NB4 (cell line): ENCODE results near the gene GNAI2.
A peak's percentile ranks its signal among the peaks of the same experiment; 100 is the strongest.

Source experiments
- DNase-seq: peaks from one replicate; pipeline ENCODE4 v3.0.0; 2010; ENCODE audit warnings: low read depth
- H3K4me3 ChIP-seq: one replicate; pipeline ENCODE4 v1.5.1; 2011; ENCODE audit warnings: mild to moderate bottlenecking, low read depth, low read length, moderate library complexity
- CTCF ChIP-seq: IDR thresholded peaks from one replicate; pipeline ENCODE4 v1.5.1; 2012; ENCODE audit warnings: low read depth, low read length
- MAX ChIP-seq: IDR thresholded peaks from 2 replicates; pipeline ENCODE4 v1.6.1; 2011; ENCODE audit warnings: low read depth, low read length
- MYC ChIP-seq: IDR thresholded peaks from 2 replicates; pipeline ENCODE4 v1.6.1; 2011; ENCODE audit warnings: low read depth, low read length
- POLR2A ChIP-seq: IDR thresholded peaks from 2 replicates; pipeline ENCODE4 v1.6.1; 2011; ENCODE audit warnings: mild to moderate bottlenecking; ENCODE audit not compliant: insufficient read length; ENCODE audit errors: extremely low read depth

The GNAI2 gene

DNA sequence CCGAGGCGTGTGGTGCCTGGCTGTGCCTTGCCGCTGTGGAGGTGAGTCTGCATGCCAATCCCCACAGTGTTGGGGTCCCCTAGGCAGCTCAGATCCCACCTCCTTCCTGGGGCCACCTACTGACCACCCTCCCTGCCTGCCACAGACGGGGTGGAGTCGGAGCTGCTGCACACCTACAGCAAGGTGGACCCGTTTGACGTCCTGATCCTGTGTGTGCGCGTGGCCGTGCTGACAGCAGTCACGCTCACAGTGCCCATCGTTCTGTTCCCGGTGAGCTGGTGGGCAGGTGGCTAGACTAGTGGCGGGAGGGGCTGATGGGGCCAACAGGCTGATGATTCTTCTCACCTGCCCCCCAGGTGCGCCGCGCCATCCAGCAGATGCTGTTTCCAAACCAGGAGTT lies 17.6 kb upstream of the GNAI2 start:
- no peak for DNase-seq
- H3K4me3 ChIP-seq, result no peak overlapping the region
- TF ChIP-seq MYC (no peak), POLR2A (no peak), CTCF (no peak), MAX (no peak)

GRCh38 chr3:50219285-50219684 lies 16.7 kb upstream of the GNAI2 start:
- H3K4me3 ChIP-seq, result no peak overlapping the region
- no peak for DNase-seq
- no peak for TF ChIP-seq CTCF
- no peak for TF ChIP-seq MAX
- no peak for TF ChIP-seq MYC

DNA sequence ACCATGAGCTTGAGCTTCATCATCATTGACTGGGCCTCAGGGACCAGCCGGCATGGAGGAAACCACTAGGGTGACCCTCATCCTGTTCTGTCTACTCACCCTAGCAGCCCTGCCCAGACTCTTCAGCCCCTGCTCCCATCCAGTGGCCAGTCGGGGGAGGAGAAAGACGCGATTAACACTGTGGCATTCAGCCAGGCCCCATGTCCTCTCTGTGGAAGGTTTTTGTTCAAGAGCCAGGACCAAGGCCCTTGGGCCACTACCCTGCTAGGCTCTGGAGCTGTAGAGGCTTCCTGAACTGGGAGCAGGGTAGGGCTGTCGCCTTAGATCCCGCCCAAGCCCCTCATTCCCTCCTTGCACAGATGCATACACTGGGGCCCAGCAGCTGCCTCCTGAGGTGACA lies 15.9 kb upstream of the GNAI2 start:
- no peak overlapping the region for H3K4me3 ChIP-seq
- no peak for DNase-seq
- TF ChIP-seq MYC, result no peak
- TF ChIP-seq POLR2A, result no peak
- TF ChIP-seq CTCF, result no peak
- no peak for TF ChIP-seq MAX

DNA sequence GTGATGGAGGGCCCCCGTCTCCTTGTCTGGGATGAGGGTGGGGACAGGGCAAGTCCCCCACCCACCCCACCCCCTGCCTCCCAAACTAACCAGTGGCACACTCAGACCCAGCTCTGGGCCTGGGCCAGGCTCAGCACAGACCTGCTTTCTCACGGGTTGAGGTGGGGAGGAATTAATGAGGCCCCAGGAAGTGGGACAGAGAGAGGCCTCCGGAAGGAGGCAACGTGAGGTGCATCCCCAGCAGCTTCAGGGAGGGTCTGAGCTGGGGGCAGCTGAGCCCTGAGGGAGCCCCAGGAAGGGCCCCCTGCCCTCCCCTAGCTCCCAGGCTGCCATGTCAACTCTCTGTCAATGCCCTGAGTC lies 15.0 kb upstream of the GNAI2 start:
- TF ChIP-seq MAX (no peak), MYC (no peak), CTCF (no peak), POLR2A (no peak)
- no peak overlapping the region for H3K4me3 ChIP-seq

DNA sequence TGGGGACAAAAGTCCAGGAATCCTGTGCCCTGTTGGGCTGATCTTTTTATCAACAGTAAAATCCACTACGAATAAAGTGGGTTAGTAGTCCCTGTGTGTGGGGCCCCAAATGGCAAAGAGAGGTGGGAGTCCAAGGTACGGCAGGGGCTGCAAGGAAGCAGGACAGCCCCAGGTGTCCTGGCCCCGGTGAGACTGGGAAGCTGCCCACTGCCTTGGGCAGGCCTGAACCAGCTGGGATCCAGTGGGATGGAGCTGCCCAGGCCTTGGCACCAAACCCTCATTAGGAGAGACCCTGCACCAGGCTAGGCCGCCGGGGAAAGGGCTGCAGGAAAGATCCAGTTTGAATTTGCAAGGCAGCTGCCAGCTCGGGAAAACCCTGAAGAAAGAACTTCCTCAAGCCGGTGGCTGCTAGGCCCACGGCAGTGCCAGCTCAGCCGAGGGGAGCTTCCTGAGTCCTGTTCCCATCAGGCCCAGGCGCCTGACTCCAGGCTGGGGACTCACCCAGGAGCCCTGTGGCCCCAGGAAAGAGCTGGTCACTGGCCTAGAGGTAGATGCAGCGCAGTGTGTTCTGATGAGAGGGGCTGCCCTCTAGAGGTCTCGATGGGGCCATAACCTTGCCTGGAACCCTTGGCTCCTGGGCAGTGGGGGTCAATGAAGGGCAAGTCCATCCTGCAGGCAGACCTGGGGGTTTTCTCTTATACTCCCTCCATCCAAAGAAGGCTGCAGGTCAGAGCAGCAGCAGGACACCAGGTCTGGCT lies 14.4 kb upstream of the GNAI2 start:
- TF ChIP-seq MAX (no peak), POLR2A (no peak), CTCF (peak; percentile 17), MYC (no peak)
- peak; percentile 36 for DNase-seq

More for the DNA sequence above, 15.0 kb upstream of the GNAI2 start:
- DNase-seq, result no peak

DNA sequence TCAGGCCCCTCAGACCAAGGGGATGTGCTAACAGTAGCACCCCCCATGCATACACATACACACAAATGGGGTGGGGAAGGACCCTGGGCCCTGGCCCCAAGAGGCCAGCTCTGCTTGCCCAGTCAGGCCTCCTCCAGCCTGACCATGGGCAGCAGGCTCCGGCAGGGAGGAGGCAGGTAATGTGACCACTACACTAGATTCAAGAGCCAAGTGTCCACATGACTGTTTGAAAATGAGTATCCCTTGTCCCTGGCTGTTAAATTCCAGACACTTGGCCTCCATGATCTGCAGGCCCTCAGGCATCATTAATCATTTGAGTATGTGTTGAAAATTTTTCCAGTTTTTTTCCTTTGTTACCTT lies 13.9 kb upstream of the GNAI2 start:
- TF ChIP-seq CTCF (no peak), MAX (no peak), MYC (no peak), POLR2A (no peak)
- no peak overlapping the region for H3K4me3 ChIP-seq
- DNase-seq, result no peak

More for the DNA sequence above, 14.4 kb upstream of the GNAI2 start:
- H3K4me3 ChIP-seq, result no peak overlapping the region
